ENCODE data around the gene NECAB2. TPM values are rescaled to one million over a fixed set of nuclear protein-coding genes. Genes with fewer than 3 reads are reported as not detected.

NECAB2 gene
- total RNA-seq, 1 donor from 2014 or later: not detected

DNA sequence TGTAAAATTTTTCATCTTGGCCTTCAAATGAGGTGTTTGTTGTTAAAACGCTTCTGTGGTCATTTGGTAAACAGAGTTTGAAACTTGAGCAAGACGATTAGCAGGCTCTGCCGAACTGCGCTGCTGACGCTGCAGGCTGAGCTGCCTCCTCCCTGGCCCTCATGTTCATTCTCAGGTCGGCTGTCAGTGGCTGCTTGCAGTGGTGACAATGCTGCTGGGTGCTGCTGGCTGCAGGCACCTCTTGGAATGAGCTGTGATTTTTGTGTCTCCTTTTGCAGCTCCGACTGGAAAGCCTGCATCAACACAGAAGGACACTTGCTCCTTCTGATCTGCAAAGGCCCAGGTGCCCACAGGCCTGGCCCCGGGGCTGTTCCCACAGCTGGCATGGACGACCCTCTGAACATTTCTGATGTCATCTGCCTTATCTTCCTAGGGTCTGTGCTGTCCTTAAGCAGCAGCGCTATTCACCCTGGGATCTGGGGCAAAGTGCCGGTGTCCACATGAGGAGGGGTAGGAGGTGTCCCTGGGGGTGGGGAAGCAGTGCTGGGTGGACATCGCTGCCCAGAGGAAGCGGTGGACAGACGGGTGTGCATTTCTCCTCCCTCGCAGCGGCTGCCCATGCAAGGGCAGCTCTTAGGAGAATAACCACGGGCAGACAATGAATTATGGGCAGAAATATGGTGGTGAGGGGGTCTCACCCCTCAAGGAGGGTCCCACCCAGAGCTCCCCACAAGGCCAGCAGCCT is 38.1 kb upstream of the NECAB2 start:
- intact Hi-C loops (cut with DNase I): no loop called here
- DNase-seq (ENCODE audit: extremely low spot score in 2 of 2): no peak

DNA sequence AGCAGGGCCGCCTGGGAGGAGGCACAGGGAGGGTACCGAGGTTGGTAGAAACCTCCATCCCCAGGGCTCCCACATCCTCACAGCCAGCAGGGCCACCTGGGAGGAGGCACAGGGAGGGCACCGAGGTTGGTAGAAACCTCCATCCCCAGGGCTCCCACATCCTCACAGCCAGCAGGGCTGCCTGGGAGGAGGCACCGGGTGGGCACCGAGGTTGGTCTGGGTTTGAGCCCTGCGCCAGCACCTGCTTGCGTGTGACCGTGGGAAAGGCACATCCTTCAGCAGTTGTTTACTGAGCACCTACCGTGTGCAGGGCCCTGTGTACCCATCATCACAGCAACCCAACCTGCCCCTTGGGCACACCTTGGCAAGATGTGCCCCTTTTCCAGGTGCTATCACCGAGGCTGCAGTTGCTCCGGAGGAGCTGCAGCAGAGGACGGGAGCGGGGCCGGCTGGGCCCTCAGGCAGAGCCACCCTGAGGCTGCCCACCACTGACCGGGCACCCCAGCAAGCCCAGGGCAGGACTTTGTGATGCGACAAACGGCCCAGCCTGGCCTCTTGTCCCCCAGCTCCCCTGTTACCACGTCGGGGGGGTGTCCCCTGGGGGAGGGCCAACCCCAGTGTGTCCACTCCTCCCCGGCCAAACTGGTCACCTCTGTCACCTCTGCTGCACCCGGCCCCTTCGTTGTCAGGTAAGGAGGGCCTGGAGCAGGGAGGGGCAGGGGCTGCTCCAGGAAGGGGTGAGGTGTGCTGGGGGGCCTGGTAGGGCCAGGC is 37.1 kb upstream of the NECAB2 start:
- Histone ChIP-seq H3K36me3 (no peaks in the 10 kb centered on the region), H3K4me1 (peaks cover 11% of the 10 kb centered on the region), H3K4me3 (no peak overlapping the region), H3K27me3 (no peaks in the 10 kb centered on the region), H3K9me3 (no peaks in the 10 kb centered on the region), H3K27ac (no peak overlapping the region)
- intact Hi-C loops (cut with DNase I): no loop called here
- no peak for DNase-seq (ENCODE audit: extremely low spot score in 2 of 2)
- no peak for TF ChIP-seq POLR2AphosphoS5 (IDR thresholded peaks at IDR 0.05; ENCODE audit: insufficient read depth in 1 of 2, low read depth in 1 of 2)
- TF ChIP-seq, protein P1, sequence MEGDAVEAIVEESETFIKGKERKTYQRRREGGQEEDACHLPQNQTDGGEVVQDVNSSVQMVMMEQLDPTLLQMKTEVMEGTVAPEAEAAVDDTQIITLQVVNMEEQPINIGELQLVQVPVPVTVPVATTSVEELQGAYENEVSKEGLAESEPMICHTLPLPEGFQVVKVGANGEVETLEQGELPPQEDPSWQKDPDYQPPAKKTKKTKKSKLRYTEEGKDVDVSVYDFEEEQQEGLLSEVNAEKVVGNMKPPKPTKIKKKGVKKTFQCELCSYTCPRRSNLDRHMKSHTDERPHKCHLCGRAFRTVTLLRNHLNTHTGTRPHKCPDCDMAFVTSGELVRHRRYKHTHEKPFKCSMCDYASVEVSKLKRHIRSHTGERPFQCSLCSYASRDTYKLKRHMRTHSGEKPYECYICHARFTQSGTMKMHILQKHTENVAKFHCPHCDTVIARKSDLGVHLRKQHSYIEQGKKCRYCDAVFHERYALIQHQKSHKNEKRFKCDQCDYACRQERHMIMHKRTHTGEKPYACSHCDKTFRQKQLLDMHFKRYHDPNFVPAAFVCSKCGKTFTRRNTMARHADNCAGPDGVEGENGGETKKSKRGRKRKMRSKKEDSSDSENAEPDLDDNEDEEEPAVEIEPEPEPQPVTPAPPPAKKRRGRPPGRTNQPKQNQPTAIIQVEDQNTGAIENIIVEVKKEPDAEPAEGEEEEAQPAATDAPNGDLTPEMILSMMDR (IDR thresholded peaks at IDR 0.05): no peak
- no peak for TF ChIP-seq POLR2A (IDR thresholded peaks at IDR 0.05)

More for the DNA sequence above, 38.1 kb upstream of the NECAB2 start:
- Histone ChIP-seq H3K9me3 (no peaks in the 10 kb centered on the region), H3K4me1 (peaks cover 11% of the 10 kb centered on the region), H3K27me3 (no peaks in the 10 kb centered on the region), H3K27ac (no peak overlapping the region), H3K4me3 (no peak overlapping the region), H3K36me3 (no peaks in the 10 kb centered on the region)
- TF ChIP-seq POLR2A (IDR thresholded peaks at IDR 0.05) (no peak), POLR2AphosphoS5 (IDR thresholded peaks at IDR 0.05; ENCODE audit: insufficient read depth in 1 of 2, low read depth in 1 of 2) (no peak)
- TF ChIP-seq, protein P1 (IDR thresholded peaks at IDR 0.05): no peak

GRCh38 chr16:83931556-83931955 is 36.5 kb upstream of the NECAB2 start:
- Histone ChIP-seq H3K27ac (no peak overlapping the region), H3K9me3 (no peaks in the 10 kb centered on the region), H3K36me3 (no peaks in the 10 kb centered on the region), H3K4me1 (peaks cover 7% of the 10 kb centered on the region), H3K27me3 (no peaks in the 10 kb centered on the region), H3K4me3 (no peak overlapping the region)
- intact Hi-C loops (cut with DNase I): no loop called here
- TF ChIP-seq POLR2AphosphoS5 (IDR thresholded peaks at IDR 0.05; ENCODE audit: insufficient read depth in 1 of 2, low read depth in 1 of 2) (no peak), POLR2A (IDR thresholded peaks at IDR 0.05) (no peak)
- TF ChIP-seq, protein P1 (IDR thresholded peaks at IDR 0.05): no peak
- DNase-seq (ENCODE audit: extremely low spot score in 2 of 2): no peak

- no peak for TF ChIP-seq POLR2A (IDR thresholded peaks at IDR 0.05)
- TF ChIP-seq POLR2AphosphoS5 (IDR thresholded peaks at IDR 0.05; ENCODE audit: insufficient read depth in 1 of 2, low read depth in 1 of 2): no peak
- TF ChIP-seq, protein P1 (IDR thresholded peaks at IDR 0.05): no peak
- Histone ChIP-seq H3K36me3 (no peaks in the 10 kb centered on the region), H3K4me1 (no peaks in the 10 kb centered on the region), H3K27ac (no peak overlapping the region), H3K27me3 (no peaks in the 10 kb centered on the region), H3K4me3 (no peak overlapping the region), H3K9me3 (no peaks in the 10 kb centered on the region)
- intact Hi-C loops (cut with DNase I): no loop called here
- DNase-seq (ENCODE audit: extremely low spot score in 2 of 2): no peak
Measured at GRCh38 chr16:83932304-83932703, 35.7 kb upstream of the NECAB2 start.

Data from vagina (tissue), 2 donors.